Kidney (tissue), 22 donors: ENCODE results near the gene METTL5. TPM values are rescaled to one million over a fixed set of nuclear protein-coding genes. Genes with fewer than 3 reads are reported as not detected.
"Not testable (repeated sequence)": the region's sequence is repeated elsewhere in the genome, so short reads cannot be mapped to it uniquely, and the experiment has no call there.

Experiments used
- DNase-seq, 5 donors: peaks; one replicate each; pipeline ENCODE4 v3.0.0-alpha.2; 2013 to 2020
- FAIRE-seq: peaks from 2 replicates; lab custom pipeline; 2012; peaks lifted over from hg19 to GRCh38; lab: Jason Lieb, UNC
- H3K27ac ChIP-seq, 2 donors: one replicate each; pipeline ENCODE4 v1.7.0; 2013; ENCODE audit warnings: low read depth in 2 of 2, low read length in 2 of 2, inconsistent platforms in 1 of 2
- H3K27me3 ChIP-seq: one replicate; pipeline ENCODE4 v1.7.1; 2013; ENCODE audit warnings: low read length, inconsistent platforms; ENCODE audit not compliant: control insufficient read depth, insufficient read depth
- H3K36me3 ChIP-seq, 3 donors: one replicate each; pipeline versions ENCODE4 v1.7.0 to v1.7.1; 2013; ENCODE audit warnings: low read length in 3 of 3, control low read depth in 1 of 3, inconsistent platforms in 1 of 3; ENCODE audit not compliant: insufficient read depth in 3 of 3, control insufficient read depth in 2 of 3
- H3K4me1 ChIP-seq, 3 donors: one replicate each; pipeline versions ENCODE4 v1.7.0 to v1.7.1; 2013; ENCODE audit warnings: low read length in 3 of 3, inconsistent platforms in 1 of 3, low read depth in 1 of 3; ENCODE audit not compliant: control insufficient read depth in 2 of 3, insufficient read depth in 2 of 3
- H3K4me3 ChIP-seq, 3 donors: one replicate each; pipeline versions ENCODE4 v1.7.0 to v1.8.1; 2013; ENCODE audit warnings: low read length in 3 of 3, control low read depth in 1 of 3, inconsistent platforms in 1 of 3
- H3K9ac ChIP-seq, 3 donors: one replicate each; pipeline versions ENCODE4 v1.7.0 to v1.7.1; 2013; ENCODE audit warnings: low read length in 3 of 3, control low read depth in 1 of 3, inconsistent platforms in 1 of 3
- H3K9me3 ChIP-seq, 3 donors: one replicate each; pipeline versions ENCODE4 v1.7.0 to v1.7.1; 2013; ENCODE audit warnings: low read length in 3 of 3, control low read depth in 1 of 3, inconsistent platforms in 1 of 3; ENCODE audit not compliant: control insufficient read depth in 2 of 3, insufficient read depth in 1 of 3
- CTCF ChIP-seq: IDR thresholded peaks from 3 replicates; pipeline ENCODE4 v1.5.1; 2012; ENCODE audit warnings: mild to moderate bottlenecking, moderate library complexity, borderline replicate concordance; ENCODE audit not compliant: insufficient read depth; ENCODE audit errors: extremely low read depth
- intact Hi-C: fragments of 100-400 bp; cut with DNase I; formaldehyde crosslinking; loops from one replicate; pipeline ENCODE4 v1.11.1; 2022
- long read RNA-seq, 10 donors: library from polyadenylated mRNA in 1 of 10; unstranded in 1 of 10; transcript quantifications; one replicate each; pipeline ENCODE4 v2.0.0 and lab custom pipeline, GENCODE V29; 2021 to 2026
- polyA plus RNA-seq: library from polyadenylated mRNA; stranded (reverse); fragments of 350-450 nt; fragmentation: Illumina TruSeq; extraction: RNeasy Lipid Tissue Mini Kit (QIAGEN cat#74804); gene quantifications from one replicate; pipeline ENCODE4 v1.2.3, GENCODE V29; 2014; ENCODE audit warnings: low read depth, low replicate concordance; ENCODE audit not compliant: insufficient read depth
- total RNA-seq: library from RNA; stranded (reverse); fragmentation: NEBNext Ultra II Directional; extraction: Animal tissue kit (Norgen Biotek cat#: 25700); gene quantifications from one replicate; pipeline ENCODE4 v1.2.1, GENCODE V29; 2021
- donor health status: control.
- donor health status: control.
- donor health status: control.
- donor health status: control.
- donor health status: control.
- donor health status: DM: yes; HTN: yes; CAD: no.
- donor health status: Normal renal cell carcinoma (clear cell type).

METTL5 gene
- total RNA-seq (43.9 TPM), polyA plus RNA-seq (68.8 TPM)
- long read RNA-seq, donor 1, transcript METTL5-206 (8 exons, 880 nt) = major isoform, 12 of 442 reads
- long read RNA-seq, donor 1, transcript METTL5-203 (8 exons, 800 nt) = minor isoform, 7 of 442 reads
- long read RNA-seq, donor 1, partial matches to known transcripts = 418 of 442 reads
- long read RNA-seq, donor 1, other reads (novel, unspliced or antisense) = 0 of 442 reads
- long read RNA-seq, donor 2, transcript METTL5-203 (8 exons, 800 nt) = minor isoform, 8 of 26 reads
- long read RNA-seq, donor 2, transcript METTL5-201 (7 exons, 1,010 nt) = minor isoform, 5 of 26 reads
- long read RNA-seq, donor 2, transcript METTL5-206 (8 exons, 880 nt) = major isoform, 13 of 26 reads
- long read RNA-seq, donor 2, partial matches to known transcripts = 0 of 26 reads
- long read RNA-seq, donor 2, other reads (novel, unspliced or antisense) = 0 of 26 reads
- long read RNA-seq, donor 3, transcript METTL5-201 (7 exons, 1,010 nt) = minor isoform, 13 of 38 reads
- long read RNA-seq, donor 3, transcript METTL5-203 (8 exons, 800 nt) = minor isoform, 11 of 38 reads
- long read RNA-seq, donor 3, transcript METTL5-206 (8 exons, 880 nt) = major isoform, 14 of 38 reads
- long read RNA-seq, donor 3, partial matches to known transcripts = 0 of 38 reads
- long read RNA-seq, donor 3, other reads (novel, unspliced or antisense) = 0 of 38 reads
- long read RNA-seq, donor 4, transcript METTL5-206 (8 exons, 880 nt) = major isoform, 5 of 12 reads
- long read RNA-seq, donor 4, partial matches to known transcripts = 0 of 12 reads
- long read RNA-seq, donor 4, other reads (novel, unspliced or antisense) = 0 of 12 reads
- long read RNA-seq, donor 5, partial matches to known transcripts = 0 of 2 reads
- long read RNA-seq, donor 5, other reads (novel, unspliced or antisense) = 0 of 2 reads
- long read RNA-seq, donor 6, transcript METTL5-203 (8 exons, 800 nt) = minor isoform, 25 of 78 reads
- long read RNA-seq, donor 6, transcript METTL5-206 (8 exons, 880 nt) = major isoform, 26 of 78 reads
- long read RNA-seq, donor 6, transcript METTL5-201 (7 exons, 1,010 nt) = minor isoform, 18 of 78 reads
- long read RNA-seq, donor 6, partial matches to known transcripts = 5 of 78 reads
- long read RNA-seq, donor 6, other reads (novel, unspliced or antisense) = 0 of 78 reads
- long read RNA-seq, donor 7, transcript METTL5-203 (8 exons, 800 nt) = major isoform, 9 of 23 reads
- long read RNA-seq, donor 7, transcript METTL5-206 (8 exons, 880 nt) = minor isoform, 7 of 23 reads
- long read RNA-seq, donor 7, partial matches to known transcripts = 2 of 23 reads
- long read RNA-seq, donor 7, other reads (novel, unspliced or antisense) = 3 of 23 reads
- long read RNA-seq, donor 8, transcript METTL5-201 (7 exons, 1,010 nt) = minor isoform, 8 of 25 reads
- long read RNA-seq, donor 8, transcript METTL5-203 (8 exons, 800 nt) = minor isoform, 7 of 25 reads
- long read RNA-seq, donor 8, transcript METTL5-206 (8 exons, 880 nt) = major isoform, 9 of 25 reads
- long read RNA-seq, donor 8, partial matches to known transcripts = 0 of 25 reads
- long read RNA-seq, donor 8, other reads (novel, unspliced or antisense) = 0 of 25 reads
- long read RNA-seq, donor 9, transcript METTL5-203 (8 exons, 800 nt) = major isoform, 6 of 147 reads
- long read RNA-seq, donor 9, partial matches to known transcripts = 133 of 147 reads
- long read RNA-seq, donor 9, other reads (novel, unspliced or antisense) = 0 of 147 reads
- long read RNA-seq, donor 10, transcript METTL5-201 (7 exons, 1,010 nt) = minor isoform, 5 of 23 reads
- long read RNA-seq, donor 10, transcript METTL5-206 (8 exons, 880 nt) = major isoform, 9 of 23 reads
- long read RNA-seq, donor 10, transcript METTL5-203 (8 exons, 800 nt) = minor isoform, 8 of 23 reads
- long read RNA-seq, donor 10, partial matches to known transcripts = 0 of 23 reads
- long read RNA-seq, donor 10, other reads (novel, unspliced or antisense) = 0 of 23 reads

GRCh38 chr2:169824373-169825333, at the start of gene METTL5:
Gene METTL5 (minus strand): TSS chr2:169824905. CDS start chr2:169824597, 308 bp downstream.
- intact Hi-C loops = no loop called here
- H3K27me3 ChIP-seq = no peaks in the 10 kb centered on the region
- TF ChIP-seq CTCF = peak; percentile 99
- peak within 1 kb of the TSS; percentile 70 to 93 (median 85) for H3K9ac ChIP-seq
- peaks cover 0 to 18% (median 0%) of the 10 kb centered on the region in 3 donors for H3K4me1 ChIP-seq
- peak within 1 kb of the TSS; percentile 77 to 80 for H3K27ac ChIP-seq
- FAIRE-seq = no peak
- H3K36me3 ChIP-seq = peaks cover 0 to 2% (median 0%) of the 10 kb centered on the region in 3 donors
- DNase-seq = peak; percentile 87 to 93 (median 89)
- H3K4me3 ChIP-seq = peak within 1 kb of the TSS; percentile 81 to 94 (median 89)
- H3K9me3 ChIP-seq = no peaks in the 10 kb centered on the region

GRCh38 chr2:169871994-169872393, 47.3 kb upstream of the METTL5 start:
- intact Hi-C loops = no loop called here
- DNase-seq = no peak

GRCh38 chr2:169871369-169871768, 46.7 kb upstream of the METTL5 start:
- H3K27ac ChIP-seq, intact Hi-C loops, H3K9me3 ChIP-seq, H3K9ac ChIP-seq, DNase-seq, H3K36me3 ChIP-seq, FAIRE-seq, H3K27me3 ChIP-seq, H3K4me3 ChIP-seq, H3K4me1 ChIP-seq: not testable (repeated sequence)

More at GRCh38 chr2:169871994-169872393, 47.3 kb upstream of the METTL5 start:
- no peaks in the 10 kb centered on the region for H3K36me3 ChIP-seq
- no peak for TF ChIP-seq CTCF
- no peak overlapping the region for H3K27ac ChIP-seq
- no peaks in the 10 kb centered on the region for H3K9me3 ChIP-seq
- no peaks in the 10 kb centered on the region for H3K4me1 ChIP-seq
- no peak for FAIRE-seq
- H3K9ac ChIP-seq = no peak overlapping the region
- H3K27me3 ChIP-seq = no peaks in the 10 kb centered on the region
- H3K4me3 ChIP-seq = no peak overlapping the region
